Natural killer cell (primary cell): ENCODE measurements around the gene ARL14. TPM values are rescaled to one million over a fixed set of nuclear protein-coding genes. Genes with fewer than 3 reads are reported as not detected.
"Not testable (repeated sequence)": the region's sequence is repeated elsewhere in the genome, so short reads cannot be mapped to it uniquely, and the experiment has no call there.

ENCODE experiments used
- ATAC-seq, 3 donors: fragments of 150-1000 bp in 2 of 3; fragments of 200-7000 bp in 1 of 3; cut with Tn5 transposase; 1 replicate in 1 of 3; 2 replicates in 2 of 3; pipeline ENCODE4 v1.10.0; 2021; ENCODE audit warnings: mild to moderate bottlenecking in 2 of 3, moderate library complexity in 2 of 3
- DNase-seq, 2 donors: peaks; one replicate each; pipeline versions ENCODE4 v3.0.0 to v3.0.0-alpha.2; 2013 to 2021; ENCODE audit warnings: mixed read lengths in 1 of 2
- H3K27ac ChIP-seq: one replicate; pipeline ENCODE4 v1.5.1; 2013; ENCODE audit warnings: mild to moderate bottlenecking, low read length
- H3K27me3 ChIP-seq: one replicate; pipeline ENCODE4 v1.6.1; 2013; ENCODE audit warnings: low read length; ENCODE audit not compliant: control insufficient read depth, insufficient read depth
- H3K36me3 ChIP-seq: one replicate; pipeline ENCODE4 v1.6.1; 2013; ENCODE audit warnings: low read length; ENCODE audit not compliant: control insufficient read depth, insufficient read depth
- H3K4me1 ChIP-seq: one replicate; pipeline ENCODE4 v1.6.1; 2013; ENCODE audit warnings: low read length; ENCODE audit not compliant: control insufficient read depth, insufficient read depth
- H3K4me3 ChIP-seq: one replicate; pipeline ENCODE4 v1.5.1; 2013; ENCODE audit warnings: low read length
- H3K9me3 ChIP-seq: one replicate; pipeline ENCODE4 v1.6.1; 2013; ENCODE audit warnings: low read length; ENCODE audit not compliant: control insufficient read depth, insufficient read depth
- H3K27ac Mint-ChIP-seq, 2 donors: one replicate each; pipeline ENCODE4 v1.8.0; 2022; ENCODE audit warnings: mild to moderate bottlenecking in 2 of 2, mixed read lengths in 2 of 2, moderate library complexity in 1 of 2
- H3K27me3 Mint-ChIP-seq, 2 donors: one replicate each; pipeline ENCODE4 v1.8.0; 2022; ENCODE audit warnings: low read depth in 2 of 2, mixed read lengths in 2 of 2
- H3K36me3 Mint-ChIP-seq: one replicate; pipeline ENCODE4 v1.8.0; 2022; ENCODE audit warnings: mixed read lengths
- H3K4me1 Mint-ChIP-seq, 2 donors: one replicate each; pipeline ENCODE4 v1.8.0; 2022; ENCODE audit warnings: mixed read lengths in 2 of 2
- H3K4me3 Mint-ChIP-seq: one replicate; pipeline ENCODE4 v1.8.0; 2022; ENCODE audit warnings: mild to moderate bottlenecking, moderate library complexity, mixed read lengths
- H3K9me3 Mint-ChIP-seq, 2 donors: one replicate each; pipeline ENCODE4 v1.8.0; 2022; ENCODE audit warnings: mixed read lengths in 2 of 2
- CTCF ChIP-seq: fragments of 200-600 bp; IDR thresholded peaks from one replicate; pipeline ENCODE4 v1.8.0; 2022; ENCODE audit warnings: antibody characterized with exemption
- WGBS: methylation state at CpG from one replicate; pipeline ENCODE4 v1.1.7; 2013; ENCODE audit warnings: missing lambda C conversion rate; ENCODE audit not compliant: insufficient coverage; 5-methylcytosine and 5-hydroxymethylcytosine counted together
- intact Hi-C: fragments of 100-400 bp; cut with micrococcal nuclease; formaldehyde crosslinking; loops from one replicate; pipeline ENCODE4 v1.14.2; 2022
- total RNA-seq, 4 donors: library from RNA; stranded (reverse); fragments of 120-200 nt in 1 of 4; gene quantifications; one replicate each; pipeline versions ENCODE4 v1.2.3 to v1.2.4, GENCODE V29; 2013 to 2022

Gene ARL14
- total RNA-seq, 3 donors from 2014 or later (not counting 1 experiment from before 2014, with no cell fraction given): not detected

DNA sequence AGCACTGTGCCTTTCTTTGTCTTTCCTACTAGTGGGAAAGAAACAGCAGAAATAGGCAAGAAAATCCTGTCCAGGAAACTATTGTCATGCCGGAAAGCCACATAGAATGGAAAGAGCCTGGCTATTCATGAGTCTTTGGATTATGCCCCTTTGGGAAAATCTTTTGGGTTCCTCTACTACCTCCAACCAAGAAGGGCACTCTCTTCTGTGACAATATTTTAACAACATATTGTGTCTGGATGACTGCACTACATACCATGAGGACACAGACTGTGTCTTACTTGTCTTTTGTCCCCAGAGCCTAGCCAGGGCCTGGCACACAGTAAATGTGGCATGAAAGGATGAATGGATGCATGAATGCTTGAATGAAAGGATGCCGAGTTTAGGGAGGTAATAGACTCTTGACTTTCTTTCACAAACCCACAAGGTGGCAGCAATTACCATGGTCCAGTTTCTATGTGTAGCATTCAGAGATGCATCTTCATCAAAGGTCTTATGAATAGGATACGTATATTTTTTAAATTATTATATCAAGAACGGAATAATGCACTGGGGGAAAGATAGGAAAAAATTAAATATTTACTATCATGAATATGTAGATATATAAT is 30.3 kb downstream of the ARL14 start:
- peak; percentile 75 for TF ChIP-seq CTCF
- no peaks in the 10 kb centered on the region for H3K4me1 ChIP-seq
- no peak overlapping the region for H3K4me3 ChIP-seq
- Mint-ChIP-seq H3K9me3 (no peaks in the 10 kb centered on the region), H3K36me3 (no peaks in the 10 kb centered on the region), H3K4me3 (no peak overlapping the region), H3K27me3 (peaks cover 26 to 70% of the 10 kb centered on the region in 2 donors), H3K4me1 (no peaks in the 10 kb centered on the region), H3K27ac (no peak overlapping the region)
- peaks cover 2% of the 10 kb centered on the region for H3K27me3 ChIP-seq
- ATAC-seq: peak; percentile 52 to 87 (median 86)
- no peak overlapping the region for H3K27ac ChIP-seq
- peak in 1 of 2 donors; percentile 78 for DNase-seq
- H3K9me3 ChIP-seq: no peaks in the 10 kb centered on the region
- H3K36me3 ChIP-seq: no peaks in the 10 kb centered on the region
- 33% methylated on average over 2 of the region's 4 CpGs for WGBS
- intact Hi-C loops: loop anchor here (1.0 kb wide), 2 partner anchors 235 to 717 kb away; no protein-coding TSS in a partner anchor

GRCh38 chr3:160709477-160710182 is 32.7 kb downstream of the ARL14 start:
- intact Hi-C loops: no loop called here
- no peak for TF ChIP-seq CTCF
- WGBS: 81% methylated on average over 2 of the region's 3 CpGs
- H3K4me1 ChIP-seq: no peaks in the 10 kb centered on the region
- peaks cover 34 to 62% of the 10 kb centered on the region in 2 donors for H3K27me3 Mint-ChIP-seq
- no peaks in the 10 kb centered on the region for H3K9me3 ChIP-seq
- no peaks in the 10 kb centered on the region for H3K36me3 Mint-ChIP-seq
- DNase-seq: no peak
- no peak overlapping the region for H3K27ac Mint-ChIP-seq
- no peak overlapping the region for H3K4me3 Mint-ChIP-seq
- ATAC-seq: no peak
- H3K4me3 ChIP-seq: no peak overlapping the region
- H3K4me1 Mint-ChIP-seq: no peaks in the 10 kb centered on the region
- peaks cover 2% of the 10 kb centered on the region for H3K27me3 ChIP-seq
- no peaks in the 10 kb centered on the region for H3K9me3 Mint-ChIP-seq
- no peak overlapping the region for H3K27ac ChIP-seq
- no peaks in the 10 kb centered on the region for H3K36me3 ChIP-seq

GRCh38 chr3:160713144-160713543 is 36.2 kb downstream of the ARL14 start:
- H3K9me3 ChIP-seq, H3K36me3 Mint-ChIP-seq, H3K27ac ChIP-seq, intact Hi-C loops, H3K4me3 Mint-ChIP-seq, H3K9me3 Mint-ChIP-seq, DNase-seq, H3K4me1 Mint-ChIP-seq, H3K36me3 ChIP-seq, ATAC-seq, H3K4me1 ChIP-seq, H3K4me3 ChIP-seq, H3K27ac Mint-ChIP-seq, H3K27me3 ChIP-seq: not testable (repeated sequence)
- 100% methylated on average over 3 of the region's 3 CpGs for WGBS
- H3K27me3 Mint-ChIP-seq: peaks cover 26 to 43% of the 10 kb centered on the region in 2 donors

DNA sequence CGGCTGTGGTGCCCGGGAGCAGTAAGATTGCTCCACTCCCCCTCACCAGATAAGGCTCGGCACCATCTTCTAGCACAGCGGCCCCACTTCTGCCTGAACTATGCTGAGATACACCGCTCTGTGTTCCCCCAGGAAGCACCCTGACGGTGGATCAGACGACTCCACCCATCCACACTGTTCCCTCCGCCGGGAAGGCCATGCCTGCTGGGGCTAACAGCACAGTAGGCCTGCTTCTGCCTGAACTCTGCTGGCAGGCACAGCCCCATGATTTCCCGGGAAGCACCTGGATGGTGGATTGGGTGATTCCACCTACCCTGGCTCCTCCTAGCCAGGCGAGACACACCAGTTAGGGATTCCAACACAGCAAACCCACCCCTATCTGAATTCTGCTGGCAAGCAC is 42.8 kb downstream of the ARL14 start:
- Mint-ChIP-seq H3K27me3 (peaks cover 10 to 26% of the 10 kb centered on the region in 2 donors), H3K9me3 (no peaks in the 10 kb centered on the region), H3K36me3 (no peaks in the 10 kb centered on the region), H3K4me1 (no peaks in the 10 kb centered on the region), H3K4me3 (no peak overlapping the region), H3K27ac (no peak overlapping the region)
- H3K27ac ChIP-seq: no peak overlapping the region
- intact Hi-C loops: no loop called here
- H3K27me3 ChIP-seq: no peaks in the 10 kb centered on the region
- no peaks in the 10 kb centered on the region for H3K9me3 ChIP-seq
- DNase-seq (no peak), ATAC-seq (no peak)
- H3K36me3 ChIP-seq: no peaks in the 10 kb centered on the region
- no peak for TF ChIP-seq CTCF
- 93% methylated on average over 11 of the region's 11 CpGs for WGBS
- no peak overlapping the region for H3K4me3 ChIP-seq
- no peaks in the 10 kb centered on the region for H3K4me1 ChIP-seq
